Measurements from ENCODE around the gene VIPR2.

DNA sequence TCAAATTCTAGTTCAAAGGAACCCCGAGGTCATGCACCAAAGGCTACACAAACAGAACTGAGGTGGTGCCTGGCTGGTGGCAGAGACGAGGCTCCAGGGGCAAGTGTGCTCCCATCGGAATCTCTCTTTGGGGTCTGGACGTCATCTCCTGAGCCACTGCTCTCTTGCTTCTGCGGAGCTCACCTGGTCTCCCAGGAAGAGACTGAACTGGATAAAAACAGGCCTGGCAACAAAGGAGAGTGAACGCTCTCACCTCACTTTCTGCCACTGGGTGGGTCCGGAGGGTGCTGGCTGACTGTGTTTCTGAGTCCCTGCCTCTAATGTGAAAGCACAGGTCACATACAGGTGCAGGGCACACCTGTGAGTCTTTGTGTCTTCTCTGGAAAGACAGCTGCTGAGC is 22.4 kb downstream of the VIPR2 start:
- TF ChIP-seq, protein P1, sequence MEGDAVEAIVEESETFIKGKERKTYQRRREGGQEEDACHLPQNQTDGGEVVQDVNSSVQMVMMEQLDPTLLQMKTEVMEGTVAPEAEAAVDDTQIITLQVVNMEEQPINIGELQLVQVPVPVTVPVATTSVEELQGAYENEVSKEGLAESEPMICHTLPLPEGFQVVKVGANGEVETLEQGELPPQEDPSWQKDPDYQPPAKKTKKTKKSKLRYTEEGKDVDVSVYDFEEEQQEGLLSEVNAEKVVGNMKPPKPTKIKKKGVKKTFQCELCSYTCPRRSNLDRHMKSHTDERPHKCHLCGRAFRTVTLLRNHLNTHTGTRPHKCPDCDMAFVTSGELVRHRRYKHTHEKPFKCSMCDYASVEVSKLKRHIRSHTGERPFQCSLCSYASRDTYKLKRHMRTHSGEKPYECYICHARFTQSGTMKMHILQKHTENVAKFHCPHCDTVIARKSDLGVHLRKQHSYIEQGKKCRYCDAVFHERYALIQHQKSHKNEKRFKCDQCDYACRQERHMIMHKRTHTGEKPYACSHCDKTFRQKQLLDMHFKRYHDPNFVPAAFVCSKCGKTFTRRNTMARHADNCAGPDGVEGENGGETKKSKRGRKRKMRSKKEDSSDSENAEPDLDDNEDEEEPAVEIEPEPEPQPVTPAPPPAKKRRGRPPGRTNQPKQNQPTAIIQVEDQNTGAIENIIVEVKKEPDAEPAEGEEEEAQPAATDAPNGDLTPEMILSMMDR (IDR thresholded peaks at IDR 0.05; ENCODE audit: borderline replicate concordance, extremely low read depth, low read length, poor library complexity, severe bottlenecking), result no peak
- no peak for TF ChIP-seq EZH2 (IDR thresholded peaks at IDR 0.05; ENCODE audit: borderline replicate concordance, low read depth, low read length, severe bottlenecking)
